H1 (cell line): ENCODE measurements around the gene WNT2. TPM values are rescaled to one million over a fixed set of nuclear protein-coding genes. Genes with fewer than 3 reads are reported as not detected.

Experiments used
- SIN3A ChIP-seq, 2 experiments: IDR thresholded peaks in 1 of 2; conservative IDR thresholded peaks in 1 of 2; 2 replicates each; pipeline ENCODE4 v1.6.1; 2011 to 2012; ENCODE audit warnings: low read length in 2 of 2, improper control_type of control experiment in 1 of 2, low read depth in 1 of 2, mild to moderate bottlenecking in 1 of 2
- TEAD4 ChIP-seq: IDR thresholded peaks from 2 replicates; pipeline ENCODE4 v1.6.1; 2012; ENCODE audit warnings: low read depth, low read length, inconsistent platforms, mixed read lengths
- USF2 ChIP-seq: IDR thresholded peaks from 2 replicates; pipeline ENCODE4 v1.6.1; 2011; ENCODE audit warnings: low read length, improper control_type of control experiment
- polyA plus RNA-seq, 7 experiments: library from polyadenylated mRNA; depleted of rRNA in 3 of 7; stranded (reverse) in 5 of 7; unstranded in 2 of 7; fragments of >200 nt in 5 of 7; fragments of 200-250 nt in 2 of 7; gene quantifications; 1 replicate in 5 of 7; 2 replicates in 1 of 7; 4 replicates in 1 of 7; pipeline versions ENCODE4 v1.2.1 to v1.2.3, GENCODE V29; 2011 to 2013; ENCODE audit warnings: missing spikeins in 2 of 7, mixed read lengths in 2 of 7
- total RNA-seq: library from RNA; stranded (reverse); fragmentation: NEBNext Ultra II Directional; extraction: Animal tissue kit (Norgen Biotek cat#: 25700); gene quantifications from 2 replicates; pipeline ENCODE4 v1.2.1, GENCODE V29; 2021

The WNT2 gene
- total and polyA plus RNA-seq, 2 of the 8 experiments (the other 6 are each of a cell fraction or from before 2014, with no cell fraction given), result not detected

DNA sequence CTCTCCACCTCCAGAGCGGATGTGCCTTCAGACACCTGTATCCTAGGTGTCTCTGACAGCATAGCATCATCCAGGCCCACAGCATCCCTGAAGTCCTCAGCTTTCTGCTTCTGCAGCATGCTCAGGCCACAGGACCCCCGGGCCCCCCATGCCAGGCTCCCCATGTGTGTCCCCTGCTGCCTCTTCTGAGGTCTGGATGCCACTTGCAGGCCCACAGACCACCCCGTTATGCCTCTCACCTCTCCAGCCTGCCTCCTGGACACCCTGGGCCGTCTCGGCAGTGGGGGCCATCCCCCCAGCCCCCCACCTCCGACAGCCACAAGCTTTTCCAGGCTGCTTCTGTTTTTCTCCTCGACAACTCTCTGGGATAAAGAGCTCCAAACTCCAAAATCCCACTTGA is 84.4 kb downstream of the WNT2 start (continued):
- no peak for TF ChIP-seq USF2
- no peak for TF ChIP-seq SIN3A (conservative IDR thresholded peaks at IDR 0.05 in 1 of 2, IDR thresholded peaks at IDR 0.05 in 1 of 2; ENCODE audit: low read depth in 1 of 2, low read length in 2 of 2)
- TF ChIP-seq TEAD4, result no peak
